H1 (cell line): ENCODE data around the gene LRRC15. TPM values are rescaled to one million over a fixed set of nuclear protein-coding genes. Genes with fewer than 3 reads are reported as not detected.

Experiments used
- CTCF ChIA-PET: fragments of 300-600 bp; sonication (Branson Sonifier 250); formaldehyde crosslinking; loops from one replicate; lab custom pipeline; 2021; ENCODE audit not compliant: partially characterized antibody; lab: Charles Lee
- POLR2A ChIA-PET: fragments of 300-600 bp; sonication (Branson Sonifier 250); formaldehyde crosslinking; loops from one replicate; lab custom pipeline; 2021; ENCODE audit warnings: inconsistent platforms; ENCODE audit not compliant: partially characterized antibody; lab: Charles Lee
- DNase-seq, 2 experiments: peaks; one replicate each; pipeline versions ENCODE4 v3.0.0 to v3.0.0-alpha.2; 2010 to 2022; ENCODE audit warnings: low spot score in 2 of 2, low read depth in 1 of 2, mixed read lengths in 1 of 2
- FAIRE-seq: peaks from 2 replicates; lab custom pipeline; 2011; peaks lifted over from hg19 to GRCh38; lab: Jason Lieb, UNC
- H2AFZ ChIP-seq: 2 replicates; pipeline ENCODE4 v1.8.1; 2012; ENCODE audit warnings: low read length, inconsistent platforms
- H2AK5ac ChIP-seq: 2 replicates; pipeline ENCODE4 v1.6.1; 2013; ENCODE audit warnings: low read depth, low read length
- H2BK120ac ChIP-seq: replicated peaks from 2 replicates; pipeline ENCODE3; 2013; ENCODE audit warnings: low read depth, low read length, inconsistent platforms
- H2BK12ac ChIP-seq: 2 replicates; pipeline ENCODE4 v1.6.1; 2013; ENCODE audit warnings: low read depth, low read length
- H2BK15ac ChIP-seq: 2 replicates; pipeline ENCODE4 v1.6.1; 2013; ENCODE audit warnings: low read length
- H2BK20ac ChIP-seq: 2 replicates; pipeline ENCODE4 v1.6.1; 2013; ENCODE audit warnings: low read length
- H2BK5ac ChIP-seq: 2 replicates; pipeline ENCODE4 v1.6.1; 2013; ENCODE audit warnings: low read depth, low read length
- H3K14ac ChIP-seq: 2 replicates; pipeline ENCODE4 v1.6.1; 2013; ENCODE audit warnings: inconsistent platforms; ENCODE audit not compliant: insufficient read length
- H3K18ac ChIP-seq: 2 replicates; pipeline ENCODE4 v1.6.1; 2013; ENCODE audit warnings: low read length; ENCODE audit errors: extremely low read depth
- H3K23ac ChIP-seq: 2 replicates; pipeline ENCODE4 v1.6.1; 2013; ENCODE audit warnings: inconsistent platforms; ENCODE audit not compliant: insufficient read length
- H3K23me2 ChIP-seq: 2 replicates; pipeline ENCODE4 v1.6.1; 2013; ENCODE audit warnings: low read depth, low read length
- H3K27ac ChIP-seq: 2 replicates; pipeline ENCODE4 v1.6.1; 2011; ENCODE audit warnings: low read depth, low read length, inconsistent platforms
- H3K27me3 ChIP-seq, 4 experiments: replicated peaks in 1 of 4; 1 replicate in 1 of 4; 2 replicates in 3 of 4; pipeline versions ENCODE4 v1.6.1 to v1.8.1; 2011 to 2013; ENCODE audit warnings: low read length in 3 of 4, mild to moderate bottlenecking in 3 of 4, inconsistent platforms in 2 of 4, mixed read lengths in 2 of 4, moderate library complexity in 1 of 4; ENCODE audit not compliant: control insufficient read depth in 3 of 4, insufficient read depth in 3 of 4; ENCODE audit errors: extremely low read depth in 1 of 4
- H3K36me3 ChIP-seq, 4 experiments: 2 replicates each; pipeline versions ENCODE4 v1.6.1 to v1.8.1; 2011 to 2013; ENCODE audit warnings: mild to moderate bottlenecking in 4 of 4, low read length in 3 of 4, moderate library complexity in 2 of 4, control low read depth in 1 of 4, inconsistent platforms in 1 of 4; ENCODE audit not compliant: insufficient read depth in 4 of 4, control insufficient read depth in 2 of 4
- H3K4ac ChIP-seq: replicated peaks from 2 replicates; pipeline ENCODE3; 2013; ENCODE audit warnings: low read length, low read depth, mixed read lengths, inconsistent platforms; ENCODE audit not compliant: insufficient read length
- H3K4me1 ChIP-seq, 4 experiments: replicated peaks in 1 of 4; 1 replicate in 1 of 4; 2 replicates in 3 of 4; pipeline versions ENCODE4 v1.6.1 to v1.8.1; 2011 to 2013; ENCODE audit warnings: low read length in 3 of 4, inconsistent platforms in 2 of 4, mixed read lengths in 1 of 4; ENCODE audit not compliant: insufficient read depth in 4 of 4, control insufficient read depth in 3 of 4
- H3K4me2 ChIP-seq, 2 experiments: 2 replicates each; pipeline versions ENCODE4 v1.6.1 to v1.8.1; 2011 to 2013; ENCODE audit warnings: low read depth in 2 of 2, low read length in 2 of 2, control low read depth in 1 of 2, inconsistent platforms in 1 of 2, mild to moderate bottlenecking in 1 of 2; ENCODE audit not compliant: insufficient read depth in 1 of 2
- H3K4me3 ChIP-seq, 4 experiments: fragments of 200-600, 300-600 bp in 1 of 4; sonication (generic), shearing (Covaris generic), sonication (Bioruptor Twin) in 1 of 4; 2 replicates each; pipeline versions ENCODE4 v1.5.1 to v1.8.1; 2011 to 2016; ENCODE audit warnings: low read length in 4 of 4, low read depth in 3 of 4, control low read depth in 2 of 4, inconsistent platforms in 2 of 4, mild to moderate bottlenecking in 2 of 4, mixed read lengths in 1 of 4, moderate library complexity in 1 of 4; ENCODE audit not compliant: insufficient read depth in 2 of 4; ENCODE audit errors: extremely low read depth in 1 of 4
- H3K56ac ChIP-seq: replicated peaks from 2 replicates; pipeline ENCODE3; 2013; ENCODE audit warnings: low read depth, mild to moderate bottlenecking, mixed read lengths, low read length, inconsistent platforms; ENCODE audit not compliant: insufficient read length
- H3K79me1 ChIP-seq: 2 replicates; pipeline ENCODE4 v1.6.1; 2013; ENCODE audit warnings: low read depth, low read length, control low read depth
- H3K79me2 ChIP-seq, 2 experiments: 2 replicates each; pipeline versions ENCODE4 v1.6.1 to v1.8.1; 2012 to 2013; ENCODE audit warnings: low read length in 2 of 2, mild to moderate bottlenecking in 2 of 2, inconsistent platforms in 1 of 2; ENCODE audit not compliant: insufficient read depth in 2 of 2, control insufficient read depth in 1 of 2
- H3K9ac ChIP-seq, 4 experiments: replicated peaks in 1 of 4; 1 replicate in 1 of 4; 2 replicates in 3 of 4; pipeline versions ENCODE4 v1.6.1 to v1.8.1; 2011 to 2013; ENCODE audit warnings: low read depth in 3 of 4, low read length in 3 of 4, control low read depth in 2 of 4, mild to moderate bottlenecking in 2 of 4, moderate library complexity in 2 of 4, inconsistent platforms in 1 of 4; ENCODE audit errors: extremely low read depth in 1 of 4
- H3K9me3 ChIP-seq, 2 experiments: 2 replicates each; pipeline versions ENCODE4 v1.6.1 to v1.8.1; 2012 to 2013; ENCODE audit warnings: mild to moderate bottlenecking in 2 of 2, moderate library complexity in 2 of 2, control low read depth in 1 of 2, inconsistent platforms in 1 of 2, low read depth in 1 of 2, low read length in 1 of 2, mixed read lengths in 1 of 2; ENCODE audit not compliant: insufficient read depth in 2 of 2
- H4K20me1 ChIP-seq, 2 experiments: replicated peaks in 1 of 2; 2 replicates each; pipeline versions ENCODE3 to v1.8.1; 2011 to 2013; ENCODE audit warnings: inconsistent platforms in 2 of 2, low read length in 2 of 2, mild to moderate bottlenecking in 1 of 2; ENCODE audit not compliant: insufficient read depth in 2 of 2, control insufficient read depth in 1 of 2
- H4K5ac ChIP-seq: 2 replicates; pipeline ENCODE4 v1.6.1; 2013; ENCODE audit warnings: low read length, low read depth, mixed read lengths, inconsistent platforms; ENCODE audit not compliant: insufficient read length
- H4K8ac ChIP-seq: 2 replicates; pipeline ENCODE4 v1.8.0; 2013; ENCODE audit warnings: mild to moderate bottlenecking, moderate library complexity, low read length, inconsistent platforms; ENCODE audit not compliant: insufficient read depth; ENCODE audit errors: extremely low read depth
- H4K91ac ChIP-seq: replicated peaks from 2 replicates; pipeline ENCODE3; 2013; ENCODE audit warnings: low read length, mixed read lengths, inconsistent platforms; ENCODE audit not compliant: insufficient read length
- CEBPB ChIP-seq: IDR thresholded peaks from 2 replicates; pipeline ENCODE4 v1.6.1; 2012; ENCODE audit warnings: low read depth, low read length
- KDM5A ChIP-seq: fragments of 200-600 bp; IDR thresholded peaks from 2 replicates; pipeline ENCODE4 v1.7.1; 2012; ENCODE audit warnings: mild to moderate bottlenecking, low read length, inconsistent platforms, mixed read lengths
- WGBS, 2 experiments: shearing (Covaris generic) in 1 of 2; methylation state at CpG; one replicate each; pipeline versions ENCODE4 v1.1.6 to v1.1.7; 2013 to 2015; ENCODE audit warnings: low lambda C conversion rate in 2 of 2, mixed read lengths in 2 of 2, inconsistent platforms in 1 of 2, low coverage in 1 of 2, missing lambda C conversion rate in 1 of 2; ENCODE audit not compliant: insufficient replicate concordance in 2 of 2, insufficient coverage in 1 of 2, insufficient read length in 1 of 2; ENCODE audit errors: extremely low coverage in 1 of 2, missing lambda C conversion rate in 1 of 2; 5-methylcytosine and 5-hydroxymethylcytosine counted together
- polyA plus RNA-seq, 7 experiments: library from polyadenylated mRNA; depleted of rRNA in 3 of 7; stranded (reverse) in 5 of 7; unstranded in 2 of 7; fragments of >200 nt in 5 of 7; fragments of 200-250 nt in 2 of 7; gene quantifications; 1 replicate in 5 of 7; 2 replicates in 1 of 7; 4 replicates in 1 of 7; pipeline versions ENCODE4 v1.2.1 to v1.2.3, GENCODE V29; 2011 to 2013; ENCODE audit warnings: missing spikeins in 2 of 7, mixed read lengths in 2 of 7
- total RNA-seq: library from RNA; stranded (reverse); fragmentation: NEBNext Ultra II Directional; extraction: Animal tissue kit (Norgen Biotek cat#: 25700); gene quantifications from 2 replicates; pipeline ENCODE4 v1.2.1, GENCODE V29; 2021

LRRC15 gene
- total and polyA plus RNA-seq, 2 of the 8 experiments (the other 6 are each of a cell fraction or from before 2014, with no cell fraction given), result 0.15 to 0.37 TPM

- Histone ChIP-seq H3K18ac (no peak overlapping the region), H3K9ac (no peak overlapping the region), H3K4me2 (no peak overlapping the region), H2AFZ (no peak overlapping the region), H3K79me2 (no peaks in the 10 kb centered on the region), H2BK12ac (0 out of 2 replicates have a peak overlapping the region, but pooled peaks have one; percentile 60), H3K56ac (no peak overlapping the region), H4K20me1 (no peaks in the 10 kb centered on the region), H2BK20ac (no peak overlapping the region), H3K27me3 (peaks cover 0 to 29% (median 16%) of the 10 kb centered on the region in 4 experiments; a peak in 6 of 7 replicates), H3K36me3 (no peaks in the 10 kb centered on the region), H2BK120ac (peak overlapping the region; percentile 18), H3K14ac (no peak overlapping the region), H3K4ac (no peak overlapping the region), H2AK5ac (no peak overlapping the region), H3K9me3 (no peaks in the 10 kb centered on the region), H4K5ac (no peak overlapping the region), H3K79me1 (no peaks in the 10 kb centered on the region), H4K91ac (peak overlapping the region; percentile 45), H2BK15ac (0 out of 2 replicates have a peak overlapping the region, but pooled peaks have one; percentile 8), H2BK5ac (no peak overlapping the region), H3K4me1 (peaks cover 4 to 22% (median 18%) of the 10 kb centered on the region in 4 experiments), H3K27ac (no peak overlapping the region), H4K8ac (no peak overlapping the region), H3K23me2 (peaks cover under 1% of the 10 kb centered on the region), H3K23ac (no peak overlapping the region), H3K4me3 (no peak overlapping the region)
- FAIRE-seq (no peak), DNase-seq (no peak)
- CTCF ChIA-PET, result interaction anchor here (0.6 to 15.8 kb wide), 21 partner anchors 8 to 1740 kb away, joined by 3 to 344 read pairs (median 4); partner anchors contain the start of genes CPN2, GP5 and LRRC15
- POLR2A ChIA-PET, result interaction anchor here (1.1 to 3.2 kb wide), 2 partner anchors 59 to 72 kb away, joined by 3 to 15 read pairs; no protein-coding TSS in a partner anchor
- TF ChIP-seq KDM5A, result no peak
- TF ChIP-seq CEBPB, result no peak
- WGBS, 2 experiments, result 93% methylated on average over 13 of the region's 13 CpGs; no CpG with 5 or more reads in 1 of the 2 experiments
Measured at GRCh38 chr3:194337965-194338753, 31.4 kb downstream of the LRRC15 start.
